GM12892 (cell line): ENCODE measurements around the gene DVL2.
A peak's percentile ranks its signal among the peaks of the same experiment; 100 is the strongest.

Experiments
- POLR2A ChIP-seq: IDR thresholded peaks from 2 replicates; pipeline ENCODE4 v1.6.1; 2011; ENCODE audit warnings: low read depth, low read length, control low read depth
- POLR2AphosphoS5 ChIP-seq: IDR thresholded peaks from 2 replicates; pipeline ENCODE4 v1.6.1; 2011; ENCODE audit warnings: low read depth, low read length, control low read depth

- TF ChIP-seq POLR2AphosphoS5 (no peak), POLR2A (0 out of 2 replicates have a peak, but pooled peaks have one; percentile 34)
These were observed 26.5 kb upstream of the DVL2 start for GRCh38 chr17:7260651-7261378.
